ENCODE results near the gene ETFA.

DNA sequence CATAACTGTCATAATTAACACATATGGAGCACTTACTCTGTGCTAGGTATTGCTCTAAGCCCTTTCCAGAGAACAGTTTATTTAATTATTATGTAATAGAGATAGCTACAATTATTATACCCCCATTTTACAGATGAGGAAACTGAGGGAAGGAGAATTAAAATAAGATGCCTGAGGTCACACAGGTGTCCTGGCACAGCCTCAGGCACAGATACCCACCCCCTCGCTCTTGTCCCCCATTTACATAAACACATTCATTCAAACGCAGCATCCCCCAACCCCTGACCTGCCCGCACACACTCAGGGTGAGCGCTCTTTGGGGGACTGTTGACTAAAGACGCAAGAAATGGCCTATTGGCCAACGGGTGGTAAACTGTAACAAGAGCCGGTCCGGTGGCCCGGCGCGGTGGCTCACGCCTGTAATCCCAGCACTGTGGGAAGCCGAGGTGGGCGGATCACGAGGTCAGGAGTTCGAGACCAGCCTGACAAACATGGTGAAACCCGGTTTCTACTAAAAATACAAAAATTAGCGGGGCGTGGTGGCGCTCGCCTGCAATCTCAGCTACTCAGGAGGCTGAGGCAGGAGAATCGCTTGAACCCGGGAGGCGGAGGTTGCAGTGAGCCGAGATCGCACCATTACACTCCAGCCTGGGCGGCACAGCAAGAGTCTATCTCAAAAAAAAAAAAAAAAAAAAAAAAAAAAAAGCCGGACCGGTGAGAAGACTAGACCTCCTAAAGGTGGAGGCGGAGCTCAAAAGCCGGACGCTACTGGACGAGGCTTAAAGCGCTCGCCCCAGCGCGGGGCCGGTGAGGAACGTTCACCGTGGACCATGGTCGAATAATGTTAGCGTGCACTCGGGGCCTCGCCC lies 23.4 kb upstream of the ETFA start:
- TF ChIP-seq, protein P1, sequence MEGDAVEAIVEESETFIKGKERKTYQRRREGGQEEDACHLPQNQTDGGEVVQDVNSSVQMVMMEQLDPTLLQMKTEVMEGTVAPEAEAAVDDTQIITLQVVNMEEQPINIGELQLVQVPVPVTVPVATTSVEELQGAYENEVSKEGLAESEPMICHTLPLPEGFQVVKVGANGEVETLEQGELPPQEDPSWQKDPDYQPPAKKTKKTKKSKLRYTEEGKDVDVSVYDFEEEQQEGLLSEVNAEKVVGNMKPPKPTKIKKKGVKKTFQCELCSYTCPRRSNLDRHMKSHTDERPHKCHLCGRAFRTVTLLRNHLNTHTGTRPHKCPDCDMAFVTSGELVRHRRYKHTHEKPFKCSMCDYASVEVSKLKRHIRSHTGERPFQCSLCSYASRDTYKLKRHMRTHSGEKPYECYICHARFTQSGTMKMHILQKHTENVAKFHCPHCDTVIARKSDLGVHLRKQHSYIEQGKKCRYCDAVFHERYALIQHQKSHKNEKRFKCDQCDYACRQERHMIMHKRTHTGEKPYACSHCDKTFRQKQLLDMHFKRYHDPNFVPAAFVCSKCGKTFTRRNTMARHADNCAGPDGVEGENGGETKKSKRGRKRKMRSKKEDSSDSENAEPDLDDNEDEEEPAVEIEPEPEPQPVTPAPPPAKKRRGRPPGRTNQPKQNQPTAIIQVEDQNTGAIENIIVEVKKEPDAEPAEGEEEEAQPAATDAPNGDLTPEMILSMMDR (IDR thresholded peaks at IDR 0.05; ENCODE audit: low read length), result no peak
- no peak for TF ChIP-seq EZH2 (IDR thresholded peaks at IDR 0.05; ENCODE audit: borderline replicate concordance, low read length)

Measured in OCI-LY1 (cell line).